ENCODE data around the gene NTM.

DNA sequence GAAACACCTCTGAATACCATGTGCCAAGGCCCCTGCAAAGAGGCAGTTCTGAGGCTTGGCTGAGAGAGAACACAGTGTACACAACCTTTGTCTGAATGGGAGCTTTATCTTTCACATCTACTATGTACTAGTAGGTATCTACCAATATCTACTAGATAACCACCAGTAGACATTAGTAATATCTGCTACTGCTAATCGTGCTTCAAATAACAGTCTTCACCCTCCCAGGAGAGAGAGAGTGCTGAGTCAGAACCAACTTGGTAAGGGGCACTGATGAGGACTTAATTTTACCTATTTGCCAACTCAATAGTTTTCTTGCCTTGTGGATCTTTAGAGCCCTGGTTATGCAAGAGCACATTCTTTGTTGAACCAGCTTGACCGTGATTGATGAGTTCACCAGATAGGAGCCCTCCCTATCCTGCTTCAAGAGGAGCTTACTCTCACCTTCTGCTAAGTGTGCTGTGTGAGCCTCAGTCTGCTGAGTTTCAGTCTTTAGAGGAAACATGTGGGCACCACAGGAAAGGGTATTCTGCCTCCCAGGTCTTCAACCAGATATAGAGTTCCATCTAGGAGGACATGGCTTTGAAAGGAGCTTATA lies 967.5 kb downstream of the NTM start:
- TF ChIP-seq EZH2 (IDR thresholded peaks at IDR 0.05; ENCODE audit: insufficient read depth, poor library complexity, severe bottlenecking) (no peak), EZH2phosphoT487 (IDR thresholded peaks at IDR 0.05; ENCODE audit: insufficient read depth, low read depth) (no peak)

All from GM23248 (cell line).